Fibroblast of villous mesenchyme (primary cell): ENCODE measurements around the gene KDM3A. TPM values are rescaled to one million over a fixed set of nuclear protein-coding genes. Genes with fewer than 3 reads are reported as not detected.

ENCODE experiments used
- DNase-seq: peaks from one replicate; pipeline ENCODE4 v3.0.0-alpha.2; 2010; ENCODE audit warnings: low read depth
- H3K4me3 ChIP-seq: 2 replicates; pipeline ENCODE4 v1.5.1; 2011; ENCODE audit warnings: low read depth, mild to moderate bottlenecking, low read length
- total RNA-seq: library from RNA; depleted of rRNA; stranded (reverse); fragments of >200 nt; gene quantifications from 2 replicates; pipeline ENCODE4 v1.2.3, GENCODE V29; 2012
- TF ChIP-seq, protein P1 (sequence below): IDR thresholded peaks from 2 replicates; pipeline ENCODE4 v1.5.1; 2012; ENCODE audit warnings: low read depth, mild to moderate bottlenecking, low read length; ENCODE audit not compliant: insufficient read depth

Gene KDM3A
- total RNA-seq, 1 donor = 15.1 TPM

DNA sequence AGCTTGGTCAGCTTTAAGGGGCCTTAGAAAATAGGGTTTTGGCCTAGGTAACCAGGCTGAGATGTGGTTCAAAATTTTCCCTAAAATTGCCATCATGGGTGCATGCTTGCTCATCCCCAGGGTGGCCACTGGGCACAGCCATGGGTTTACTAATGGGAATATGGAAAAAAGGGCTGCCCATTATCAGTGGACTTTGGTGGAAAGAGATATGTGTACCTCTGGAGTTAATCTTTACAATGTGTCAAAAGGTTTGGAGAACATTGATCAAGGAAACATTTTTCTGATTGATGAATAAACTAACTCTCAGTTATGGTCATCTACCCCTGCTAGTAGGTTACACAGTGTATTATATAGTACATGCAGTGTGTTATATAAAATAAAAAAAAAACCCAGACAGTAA is 13.1 kb downstream of the KDM3A start:
- TF ChIP-seq, protein P1, sequence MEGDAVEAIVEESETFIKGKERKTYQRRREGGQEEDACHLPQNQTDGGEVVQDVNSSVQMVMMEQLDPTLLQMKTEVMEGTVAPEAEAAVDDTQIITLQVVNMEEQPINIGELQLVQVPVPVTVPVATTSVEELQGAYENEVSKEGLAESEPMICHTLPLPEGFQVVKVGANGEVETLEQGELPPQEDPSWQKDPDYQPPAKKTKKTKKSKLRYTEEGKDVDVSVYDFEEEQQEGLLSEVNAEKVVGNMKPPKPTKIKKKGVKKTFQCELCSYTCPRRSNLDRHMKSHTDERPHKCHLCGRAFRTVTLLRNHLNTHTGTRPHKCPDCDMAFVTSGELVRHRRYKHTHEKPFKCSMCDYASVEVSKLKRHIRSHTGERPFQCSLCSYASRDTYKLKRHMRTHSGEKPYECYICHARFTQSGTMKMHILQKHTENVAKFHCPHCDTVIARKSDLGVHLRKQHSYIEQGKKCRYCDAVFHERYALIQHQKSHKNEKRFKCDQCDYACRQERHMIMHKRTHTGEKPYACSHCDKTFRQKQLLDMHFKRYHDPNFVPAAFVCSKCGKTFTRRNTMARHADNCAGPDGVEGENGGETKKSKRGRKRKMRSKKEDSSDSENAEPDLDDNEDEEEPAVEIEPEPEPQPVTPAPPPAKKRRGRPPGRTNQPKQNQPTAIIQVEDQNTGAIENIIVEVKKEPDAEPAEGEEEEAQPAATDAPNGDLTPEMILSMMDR = no peak
- DNase-seq = no peak
- H3K4me3 ChIP-seq = no peak overlapping the region

GRCh38 chr2:86455181-86455580 is 14.0 kb downstream of the KDM3A start:
- TF ChIP-seq, protein P1 = no peak
- DNase-seq = no peak
- no peak overlapping the region for H3K4me3 ChIP-seq

GRCh38 chr2:86461042-86461743 is 20.0 kb downstream of the KDM3A start:
- no peak for DNase-seq
- H3K4me3 ChIP-seq = no peak overlapping the region
- TF ChIP-seq, protein P1 = no peak

DNA sequence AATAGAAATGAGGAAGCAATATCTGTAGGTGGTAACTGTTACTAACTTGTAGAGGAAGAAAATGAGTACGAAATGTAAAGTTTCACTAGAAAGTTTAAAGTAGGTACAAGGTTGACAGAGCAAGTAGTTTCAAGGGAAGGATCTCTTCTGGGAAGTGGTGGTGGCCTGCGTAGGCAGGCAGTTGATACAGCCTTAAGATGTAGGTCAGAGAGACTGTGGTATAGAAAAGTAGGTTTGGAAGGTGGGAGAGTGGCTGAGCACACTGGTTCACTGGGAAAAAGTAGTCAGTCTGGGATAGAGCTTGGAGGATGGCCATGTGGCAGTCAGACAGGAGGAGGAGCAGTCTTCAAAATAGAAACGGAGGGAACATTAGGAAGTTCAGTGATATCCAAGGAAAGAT is 23.5 kb downstream of the KDM3A start:
- TF ChIP-seq, protein P1 = no peak
- H3K4me3 ChIP-seq = no peak overlapping the region
- no peak for DNase-seq

- TF ChIP-seq, protein P1 = no peak
- no peak overlapping the region for H3K4me3 ChIP-seq
- DNase-seq = no peak
These were observed 25.1 kb downstream of the KDM3A start for GRCh38 chr2:86466306-86466705.

DNA sequence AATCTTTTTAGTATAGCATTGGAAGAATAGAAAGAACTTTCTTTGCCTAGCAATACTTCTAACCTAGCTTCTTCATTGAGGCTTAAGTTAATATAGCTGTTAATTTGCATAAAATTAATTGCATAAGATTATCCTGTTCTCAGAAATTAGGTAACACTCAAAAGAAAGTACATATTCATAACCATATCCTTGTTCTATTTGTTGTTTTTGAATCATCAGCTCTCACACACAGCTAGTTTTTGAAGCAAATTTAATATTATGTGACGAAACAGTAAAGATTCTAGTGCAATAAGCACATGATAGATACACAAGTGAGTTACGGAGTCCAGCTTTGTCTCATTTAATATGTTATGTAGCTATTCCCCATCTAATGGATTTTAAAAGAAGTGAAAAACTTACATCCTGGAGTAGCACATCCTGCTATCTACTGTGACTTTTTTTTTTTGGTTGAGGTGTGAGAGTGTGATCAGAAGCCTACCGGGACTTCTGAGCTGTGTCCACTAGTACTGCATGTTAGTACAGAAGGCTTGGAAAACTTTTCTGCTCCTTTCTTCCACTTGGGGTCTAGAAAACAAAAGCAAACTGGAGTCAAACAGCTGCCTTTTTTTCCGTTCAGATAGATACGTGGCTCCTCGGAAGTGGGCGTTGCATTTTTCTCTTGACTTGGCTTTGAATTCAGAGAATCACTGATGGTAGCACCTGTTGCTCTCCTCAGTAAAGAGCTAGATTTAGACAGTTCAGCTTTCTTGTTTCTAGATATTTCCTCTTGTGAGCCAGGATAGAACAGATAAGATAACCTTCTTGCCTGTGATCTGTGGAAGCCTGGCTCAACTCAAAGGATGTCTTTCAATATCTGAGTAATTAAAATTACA is 27.2 kb downstream of the KDM3A start:
- no peak for DNase-seq
- TF ChIP-seq, protein P1 = no peak
- no peak overlapping the region for H3K4me3 ChIP-seq
